SK-N-MC (cell line): ENCODE data around the gene WDR90.
"Not testable (repeated sequence)": the region's sequence is repeated elsewhere in the genome, so short reads cannot be mapped to it uniquely, and the experiment has no call there.

Experiments
- EZH2 ChIP-seq: fragments of 200-600 bp; sonication (generic); IDR thresholded peaks from one replicate; pipeline ENCODE4 v1.6.1; 2017; ENCODE audit warnings: antibody characterized with exemption
- FOXP2 ChIP-seq: optimal IDR thresholded peaks from 2 replicates; pipeline ENCODE3; 2011; ENCODE audit warnings: mild to moderate bottlenecking, moderate library complexity; ENCODE audit not compliant: insufficient read depth; ENCODE audit errors: extremely low read length, control extremely low read depth
- POLR2AphosphoS5 ChIP-seq: IDR thresholded peaks from 2 replicates; pipeline ENCODE4 v1.6.1; 2012; ENCODE audit warnings: mild to moderate bottlenecking, low read depth, low read length, borderline replicate concordance

- not testable (repeated sequence) for TF ChIP-seq POLR2AphosphoS5, EZH2, FOXP2
These were observed 63.6 kb downstream of the WDR90 start for GRCh38 chr16:712740-713250.
